T-helper 17 cell (primary cell): ENCODE measurements around the gene TMEM263. TPM values are rescaled to one million over a fixed set of nuclear protein-coding genes. Genes with fewer than 3 reads are reported as not detected.
A peak's percentile ranks its signal among the peaks of the same experiment; 100 is the strongest.

Experiments used
- ATAC-seq: fragments of 150-1000 bp; cut with Tn5 transposase; 2 replicates; pipeline ENCODE4 v1.10.0; 2021; ENCODE audit warnings: mild to moderate bottlenecking, moderate library complexity
- DNase-seq, 3 donors: peaks; one replicate each; pipeline versions ENCODE4 v3.0.0 to v3.0.0-alpha.2; 2020 to 2021
- H3K9me3 ChIP-seq: one replicate; pipeline ENCODE4 v1.7.0; 2013; ENCODE audit warnings: low read length, mild to moderate bottlenecking; ENCODE audit not compliant: control insufficient read depth, poor library complexity, severe bottlenecking
- H3K27ac Mint-ChIP-seq: one replicate; pipeline ENCODE4 v1.8.0; 2022; ENCODE audit warnings: mild to moderate bottlenecking, moderate library complexity, mixed read lengths
- H3K27me3 Mint-ChIP-seq: one replicate; pipeline ENCODE4 v1.8.0; 2022; ENCODE audit warnings: mixed read lengths
- H3K36me3 Mint-ChIP-seq: one replicate; pipeline ENCODE4 v1.8.0; 2022; ENCODE audit warnings: low read depth, mixed read lengths
- H3K4me1 Mint-ChIP-seq: one replicate; pipeline ENCODE4 v1.8.0; 2022; ENCODE audit warnings: mild to moderate bottlenecking, mixed read lengths
- H3K4me3 Mint-ChIP-seq: one replicate; pipeline ENCODE4 v1.8.0; 2022; ENCODE audit warnings: mild to moderate bottlenecking, moderate library complexity, mixed read lengths
- total RNA-seq, 4 donors: library from RNA in 2 of 4; stranded (reverse) in 2 of 4; gene quantifications; one replicate each; pipeline ENCODE4 v1.2.3 and lab custom pipeline; 2022 to 2026

Gene TMEM263
- total RNA-seq, 2 donors from 2014 or later: 34.4 to 35.1 TPM

DNA sequence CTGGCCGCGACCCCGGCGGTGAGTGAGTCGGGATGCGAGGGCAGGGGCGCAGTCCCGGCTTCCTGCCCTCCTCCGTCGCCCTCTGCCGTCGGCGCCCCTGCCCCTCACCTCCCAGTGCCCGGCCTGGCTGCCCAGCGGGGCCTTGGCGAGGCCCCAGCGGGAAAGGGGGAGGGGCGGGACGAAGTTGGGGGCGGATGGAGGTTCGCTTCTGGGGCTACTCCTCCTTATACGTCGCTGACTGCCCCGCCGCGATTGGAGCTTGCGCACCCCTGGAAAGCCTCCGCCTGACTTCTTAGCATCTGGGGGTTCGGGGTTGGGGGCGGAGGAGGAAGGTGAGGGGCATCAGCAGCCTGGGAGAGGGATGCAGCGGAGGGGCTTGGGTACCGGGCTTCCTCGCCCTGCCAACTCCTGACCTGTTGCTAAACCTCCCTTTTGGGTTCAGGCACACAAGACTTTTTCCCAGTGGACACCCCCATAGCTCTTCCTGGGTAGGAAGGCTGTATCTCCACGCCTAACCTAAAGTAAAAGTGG is 406 bp downstream of the TMEM263 start:
- no peaks in the 10 kb centered on the region for H3K9me3 ChIP-seq
- Mint-ChIP-seq H3K4me3 (peak overlapping the region; percentile 97), H3K36me3 (no peaks in the 10 kb centered on the region), H3K27ac (peak overlapping the region; percentile 95), H3K4me1 (peaks cover 27% of the 10 kb centered on the region), H3K27me3 (no peaks in the 10 kb centered on the region)
- DNase-seq (peak; percentile 12 to 52 (median 51)), ATAC-seq (peak; percentile 36)

DNA sequence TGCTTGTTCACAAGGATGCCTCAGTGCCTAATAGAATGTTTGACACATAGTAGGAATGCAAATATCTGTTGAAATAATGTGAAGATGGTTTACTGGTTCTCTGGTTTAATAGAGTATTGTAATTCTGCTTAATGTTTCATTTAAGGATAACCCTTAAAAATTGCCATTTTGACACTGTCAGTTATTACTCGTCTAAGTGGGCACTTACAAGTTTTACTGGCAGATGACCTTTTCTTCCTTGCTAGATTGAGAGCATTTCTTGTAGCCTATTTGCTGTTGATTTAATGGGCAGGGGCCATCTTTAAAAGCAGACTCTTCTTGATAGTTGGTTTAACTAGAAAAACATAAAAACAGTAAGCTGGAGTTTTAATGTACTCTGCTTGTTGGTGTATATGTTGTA is 1.9 kb downstream of the TMEM263 start:
- Mint-ChIP-seq H3K4me3 (peak overlapping the region; percentile 97), H3K36me3 (peaks cover 4% of the 10 kb centered on the region), H3K27me3 (no peaks in the 10 kb centered on the region), H3K27ac (peak overlapping the region; percentile 95), H3K4me1 (peaks cover 31% of the 10 kb centered on the region)
- no peaks in the 10 kb centered on the region for H3K9me3 ChIP-seq
- ATAC-seq (no peak), DNase-seq (no peak)

DNA sequence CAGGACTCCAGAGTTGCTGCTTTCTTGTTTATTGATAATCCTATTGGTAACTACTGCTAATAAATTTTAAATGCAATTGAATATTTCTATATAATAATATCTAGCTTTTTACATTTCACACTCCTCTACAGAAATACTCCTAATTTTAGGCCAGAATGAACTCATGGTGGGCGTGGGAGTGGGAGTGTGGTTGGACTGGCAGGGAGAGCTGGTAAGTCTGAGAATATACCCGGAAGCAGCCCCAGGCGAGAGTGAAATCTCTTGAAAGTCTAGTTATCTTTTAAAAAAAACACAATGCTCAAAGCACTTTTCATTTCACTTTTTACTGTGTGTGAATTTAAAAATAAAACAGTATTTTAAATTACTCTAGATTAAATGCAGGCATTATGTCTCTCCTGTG is 4.7 kb downstream of the TMEM263 start:
- no peaks in the 10 kb centered on the region for H3K27me3 Mint-ChIP-seq
- peaks cover 11% of the 10 kb centered on the region for H3K36me3 Mint-ChIP-seq
- H3K9me3 ChIP-seq: no peaks in the 10 kb centered on the region
- peaks cover 38% of the 10 kb centered on the region for H3K4me1 Mint-ChIP-seq
- no peak for DNase-seq
- no peak overlapping the region for H3K4me3 Mint-ChIP-seq
- no peak overlapping the region for H3K27ac Mint-ChIP-seq
- ATAC-seq: no peak

DNA sequence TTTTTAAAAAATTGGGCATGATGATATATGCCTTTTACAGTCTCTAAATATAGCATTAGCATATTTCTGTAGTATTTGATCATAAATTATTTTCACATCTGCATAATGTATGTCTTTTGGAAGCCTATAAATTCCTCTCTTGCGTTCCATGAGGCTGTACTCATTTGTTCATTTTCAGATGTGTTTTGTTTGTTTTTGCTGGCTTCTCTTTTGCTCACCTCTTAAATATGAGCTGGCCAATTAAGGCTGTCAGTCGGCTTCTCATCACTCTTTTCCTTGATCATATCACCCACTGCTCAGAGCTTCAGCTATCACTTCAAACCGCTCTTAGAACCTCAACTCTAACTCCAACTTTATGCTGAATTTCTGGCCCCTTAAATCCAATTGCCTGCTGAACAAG is 6.6 kb downstream of the TMEM263 start:
- no peak overlapping the region for H3K27ac Mint-ChIP-seq
- H3K36me3 Mint-ChIP-seq: peaks cover 11% of the 10 kb centered on the region
- no peaks in the 10 kb centered on the region for H3K9me3 ChIP-seq
- ATAC-seq (no peak), DNase-seq (no peak)
- H3K4me1 Mint-ChIP-seq: peaks cover 33% of the 10 kb centered on the region
- no peaks in the 10 kb centered on the region for H3K27me3 Mint-ChIP-seq
- no peak overlapping the region for H3K4me3 Mint-ChIP-seq

GRCh38 chr12:106964526-106964925 is 8.8 kb downstream of the TMEM263 start:
- peaks cover 26% of the 10 kb centered on the region for H3K4me1 Mint-ChIP-seq

GRCh38 chr12:106971065-106971464 is 15.4 kb downstream of the TMEM263 start:
- peaks cover 3% of the 10 kb centered on the region for H3K36me3 Mint-ChIP-seq
- ATAC-seq: no peak
- no peaks in the 10 kb centered on the region for H3K9me3 ChIP-seq

More at GRCh38 chr12:106964526-106964925, 8.8 kb downstream of the TMEM263 start:
- DNase-seq (no peak), ATAC-seq (no peak)
- no peaks in the 10 kb centered on the region for H3K9me3 ChIP-seq
- peaks cover 11% of the 10 kb centered on the region for H3K36me3 Mint-ChIP-seq
- no peak overlapping the region for H3K27ac Mint-ChIP-seq
- no peaks in the 10 kb centered on the region for H3K27me3 Mint-ChIP-seq
- H3K4me3 Mint-ChIP-seq: no peak overlapping the region

GRCh38 chr12:106973545-106973944 is 17.8 kb downstream of the TMEM263 start:
- peaks cover 3% of the 10 kb centered on the region for H3K36me3 Mint-ChIP-seq
- ATAC-seq: no peak
- H3K4me1 Mint-ChIP-seq: peaks cover 6% of the 10 kb centered on the region
- no peak overlapping the region for H3K4me3 Mint-ChIP-seq
- no peaks in the 10 kb centered on the region for H3K9me3 ChIP-seq
- H3K27ac Mint-ChIP-seq: no peak overlapping the region
- H3K27me3 Mint-ChIP-seq: no peaks in the 10 kb centered on the region
- DNase-seq: no peak

More at GRCh38 chr12:106971065-106971464, 15.4 kb downstream of the TMEM263 start:
- H3K27me3 Mint-ChIP-seq: no peaks in the 10 kb centered on the region
- no peak overlapping the region for H3K4me3 Mint-ChIP-seq
- peak overlapping the region; percentile 1 for H3K27ac Mint-ChIP-seq
- no peak for DNase-seq
- peaks cover 7% of the 10 kb centered on the region for H3K4me1 Mint-ChIP-seq

DNA sequence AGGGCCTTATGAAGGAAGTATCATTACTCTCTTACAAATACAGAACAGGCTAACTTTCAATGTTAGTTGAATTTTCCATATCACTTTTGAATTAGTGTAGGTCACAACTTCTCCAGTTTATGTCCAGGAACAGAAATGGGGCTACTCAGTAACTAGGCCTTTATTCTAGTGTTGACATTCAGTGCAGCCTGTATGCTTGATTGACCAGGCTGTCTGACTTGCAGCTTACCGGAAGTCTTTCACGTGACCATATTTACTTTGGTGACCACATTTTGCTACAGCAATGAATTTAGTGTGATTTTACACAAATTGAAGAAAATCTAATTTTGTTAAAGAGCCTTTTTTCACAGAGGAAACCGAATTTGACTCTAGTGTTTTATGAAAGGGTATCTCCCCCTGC is 18.8 kb downstream of the TMEM263 start:
- Mint-ChIP-seq H3K4me1 (peaks cover 7% of the 10 kb centered on the region), H3K27me3 (no peaks in the 10 kb centered on the region), H3K27ac (no peak overlapping the region), H3K4me3 (no peak overlapping the region), H3K36me3 (peaks cover 3% of the 10 kb centered on the region)
- no peak for DNase-seq
- no peak for ATAC-seq
- H3K9me3 ChIP-seq: no peaks in the 10 kb centered on the region

- Mint-ChIP-seq H3K27me3 (no peaks in the 10 kb centered on the region), H3K36me3 (peaks cover 3% of the 10 kb centered on the region), H3K4me3 (no peak overlapping the region), H3K4me1 (peaks cover 7% of the 10 kb centered on the region), H3K27ac (no peak overlapping the region)
- DNase-seq (no peak), ATAC-seq (no peak)
- no peaks in the 10 kb centered on the region for H3K9me3 ChIP-seq
Measured at GRCh38 chr12:106975098-106975497, 19.4 kb downstream of the TMEM263 start.

GRCh38 chr12:106975993-106976658 is 20.4 kb downstream of the TMEM263 start:
- no peaks in the 10 kb centered on the region for H3K9me3 ChIP-seq
- ATAC-seq (no peak), DNase-seq (no peak)
- Mint-ChIP-seq H3K27me3 (no peaks in the 10 kb centered on the region), H3K27ac (peak overlapping the region; percentile 3), H3K36me3 (peaks cover under 1% of the 10 kb centered on the region), H3K4me1 (peaks cover 7% of the 10 kb centered on the region), H3K4me3 (peak overlapping the region; percentile 28)

DNA sequence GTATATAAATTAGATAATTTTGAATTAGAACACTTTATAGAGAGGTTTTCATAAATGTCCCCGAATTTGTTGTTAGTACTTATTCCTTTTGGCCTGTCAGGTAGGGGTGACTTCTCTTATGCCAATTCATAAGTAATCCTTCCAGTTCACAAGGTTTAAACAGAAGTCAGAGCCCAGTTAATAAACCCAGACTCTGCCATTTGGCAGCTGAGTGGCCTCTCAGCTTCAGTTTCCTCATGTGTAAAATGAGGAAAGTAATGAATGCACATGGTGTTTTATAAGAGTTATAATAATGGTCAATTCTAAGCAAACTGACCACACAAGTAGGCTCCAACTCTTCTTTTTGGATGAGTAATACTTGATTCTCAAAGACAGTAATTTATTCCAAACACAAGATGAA is 21.0 kb downstream of the TMEM263 start:
- H3K4me3 Mint-ChIP-seq: no peak overlapping the region
- no peaks in the 10 kb centered on the region for H3K9me3 ChIP-seq
- no peak overlapping the region for H3K27ac Mint-ChIP-seq
- DNase-seq (no peak), ATAC-seq (no peak)
- no peaks in the 10 kb centered on the region for H3K27me3 Mint-ChIP-seq
- H3K4me1 Mint-ChIP-seq: peaks cover 7% of the 10 kb centered on the region
- no peaks in the 10 kb centered on the region for H3K36me3 Mint-ChIP-seq

- Mint-ChIP-seq H3K4me3 (no peak overlapping the region), H3K27ac (peak overlapping the region; percentile 60), H3K27me3 (no peaks in the 10 kb centered on the region), H3K4me1 (peaks cover 8% of the 10 kb centered on the region), H3K36me3 (no peaks in the 10 kb centered on the region)
- no peaks in the 10 kb centered on the region for H3K9me3 ChIP-seq
- DNase-seq (no peak), ATAC-seq (no peak)
Measured at GRCh38 chr12:106978035-106978800, 22.5 kb downstream of the TMEM263 start.

- H3K4me1 Mint-ChIP-seq: peaks cover 21% of the 10 kb centered on the region
- peaks cover 13% of the 10 kb centered on the region for H3K36me3 Mint-ChIP-seq
- no peaks in the 10 kb centered on the region for H3K9me3 ChIP-seq
- H3K4me3 Mint-ChIP-seq: no peak overlapping the region
- no peak for ATAC-seq
- no peaks in the 10 kb centered on the region for H3K27me3 Mint-ChIP-seq
- no peak for DNase-seq
- H3K27ac Mint-ChIP-seq: peak overlapping the region; percentile 44
Measured at GRCh38 chr12:106980944-106981343, 25.2 kb downstream of the TMEM263 start.
